Effector memory CD8-positive, alpha-beta T cell (primary cell): ENCODE measurements around the gene FAF2.
"Not testable (repeated sequence)": the region's sequence is repeated elsewhere in the genome, so short reads cannot be mapped to it uniquely, and the experiment has no call there.

Experiments used
- ATAC-seq: fragments of 150-1000 bp; cut with Tn5 transposase; replicated peaks from 2 replicates; pipeline ENCODE4 v1.10.0; 2021; ENCODE audit warnings: mild to moderate bottlenecking, moderate library complexity
- DNase-seq, 3 experiments: peaks; one replicate each; pipeline ENCODE4 v3.0.0; 2021
- H3K27ac Mint-ChIP-seq, 2 donors: one replicate each; pipeline ENCODE4 v1.8.0; 2022; ENCODE audit warnings: mild to moderate bottlenecking in 2 of 2, mixed read lengths in 2 of 2, moderate library complexity in 2 of 2
- H3K27me3 Mint-ChIP-seq, 2 donors: one replicate each; pipeline ENCODE4 v1.8.0; 2022; ENCODE audit warnings: mixed read lengths in 2 of 2
- H3K36me3 Mint-ChIP-seq: one replicate; pipeline ENCODE4 v1.8.0; 2022; ENCODE audit warnings: mild to moderate bottlenecking, moderate library complexity, mixed read lengths; ENCODE audit not compliant: insufficient read depth
- H3K4me1 Mint-ChIP-seq, 2 donors: one replicate each; pipeline ENCODE4 v1.8.0; 2022; ENCODE audit warnings: low read depth in 2 of 2, mixed read lengths in 2 of 2
- H3K4me3 Mint-ChIP-seq, 2 donors: one replicate each; pipeline ENCODE4 v1.8.0; 2022; ENCODE audit warnings: mild to moderate bottlenecking in 2 of 2, mixed read lengths in 2 of 2, moderate library complexity in 2 of 2
- H3K9me3 Mint-ChIP-seq, 2 donors: one replicate each; pipeline ENCODE4 v1.8.0; 2022; ENCODE audit warnings: mixed read lengths in 2 of 2

Gene FAF2

DNA sequence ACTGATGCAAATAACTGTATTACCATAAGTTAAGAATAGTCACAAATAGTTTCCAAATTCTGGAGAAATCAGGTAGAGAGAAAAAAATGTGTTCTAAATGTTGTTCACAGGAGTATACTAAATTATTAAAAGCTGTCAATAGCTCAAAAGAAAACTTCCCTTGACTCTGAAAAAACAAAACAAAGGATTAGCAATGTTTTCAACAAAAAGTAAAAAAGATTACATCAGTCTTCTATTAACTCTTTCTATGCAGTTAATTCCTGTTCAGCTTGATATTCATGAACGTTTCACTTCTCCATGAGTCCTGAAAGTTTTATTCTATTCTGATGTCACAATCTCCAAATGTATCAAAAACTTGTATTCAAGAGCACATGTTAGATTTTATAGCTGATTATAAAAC, 22.4 kb upstream of the FAF2 start:
- peaks cover 6 to 16% of the 10 kb centered on the region in 2 donors for H3K27me3 Mint-ChIP-seq
- H3K9me3 Mint-ChIP-seq, result no peaks in the 10 kb centered on the region
- peaks cover 0 to 6% of the 10 kb centered on the region in 2 donors for H3K4me1 Mint-ChIP-seq
- DNase-seq (no peak), ATAC-seq (no peak)
- no peaks in the 10 kb centered on the region for H3K36me3 Mint-ChIP-seq
- H3K27ac Mint-ChIP-seq, result no peak overlapping the region
- no peak overlapping the region for H3K4me3 Mint-ChIP-seq

DNA sequence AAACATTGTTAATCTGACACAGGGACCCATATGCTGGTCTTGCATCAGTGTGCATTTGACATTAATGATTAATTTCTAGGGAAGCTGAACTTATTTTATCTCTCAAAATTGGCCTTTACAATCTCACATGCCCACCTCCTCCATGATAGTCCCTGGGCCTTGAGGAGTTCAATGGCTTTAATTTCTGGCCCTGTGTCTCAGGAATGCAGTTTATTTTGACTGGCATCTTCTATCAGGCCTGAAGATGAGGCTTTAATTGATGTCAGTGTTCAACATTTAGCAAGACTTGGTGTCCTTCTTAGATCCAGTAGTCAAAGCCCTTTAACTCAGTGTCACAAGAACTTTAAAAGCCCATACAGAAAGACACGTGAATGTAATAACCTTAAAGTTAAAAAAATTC, 21.3 kb upstream of the FAF2 start:
- Mint-ChIP-seq H3K36me3 (no peaks in the 10 kb centered on the region), H3K4me1 (peaks cover 0 to 6% of the 10 kb centered on the region in 2 donors), H3K4me3 (no peak overlapping the region), H3K9me3 (no peaks in the 10 kb centered on the region), H3K27ac (no peak overlapping the region), H3K27me3 (peaks cover 6 to 18% of the 10 kb centered on the region in 2 donors)
- DNase-seq (no peak), ATAC-seq (no peak)

DNA sequence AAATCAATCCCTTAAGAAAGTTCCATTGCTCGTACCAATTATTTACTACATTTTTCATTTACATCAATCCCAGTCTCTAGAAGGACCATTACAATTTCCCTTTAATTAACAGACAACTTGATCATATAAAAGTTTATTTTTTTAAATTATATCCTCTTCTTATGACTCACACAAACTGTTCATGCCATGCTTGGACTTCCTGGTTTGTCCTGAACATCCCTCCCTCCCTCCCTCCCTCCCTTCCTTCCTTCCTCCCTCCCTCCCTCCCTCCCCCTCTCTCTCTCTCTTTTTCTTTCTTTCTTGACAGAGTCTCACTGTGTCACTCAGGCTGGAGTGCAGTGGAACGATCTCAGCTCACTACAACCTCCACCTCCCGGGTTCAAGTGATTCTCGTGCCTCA, 20.2 kb upstream of the FAF2 start:
- Mint-ChIP-seq H3K9me3 (no peaks in the 10 kb centered on the region), H3K36me3 (no peaks in the 10 kb centered on the region), H3K4me1 (peaks cover 0 to 6% of the 10 kb centered on the region in 2 donors), H3K27ac (no peak overlapping the region), H3K27me3 (peaks cover 12 to 18% of the 10 kb centered on the region in 2 donors), H3K4me3 (no peak overlapping the region)
- DNase-seq (no peak), ATAC-seq (no peak)

DNA sequence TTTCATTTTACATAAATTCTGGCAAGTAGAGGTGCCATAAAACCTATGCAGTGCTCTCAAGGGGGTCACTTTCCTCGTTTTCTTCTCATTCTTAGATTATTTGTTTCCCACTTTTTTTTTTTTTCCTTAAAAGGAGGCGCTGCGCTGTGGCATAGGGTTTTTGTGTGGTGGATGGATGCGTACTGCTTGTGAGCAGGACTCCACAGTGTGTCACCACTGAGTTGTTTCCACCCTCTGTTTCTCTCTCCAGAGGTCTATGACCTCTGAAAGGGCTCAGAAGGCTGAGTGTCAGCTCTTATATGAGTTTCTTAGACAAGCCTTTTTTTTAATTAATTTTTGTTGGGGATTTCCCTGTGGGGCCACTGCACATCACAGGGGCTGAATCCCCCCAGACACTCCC, 18.2 kb upstream of the FAF2 start:
- H3K27me3 Mint-ChIP-seq, result peaks cover 6 to 10% of the 10 kb centered on the region in 2 donors
- no peaks in the 10 kb centered on the region for H3K9me3 Mint-ChIP-seq
- H3K27ac Mint-ChIP-seq, result no peak overlapping the region
- H3K36me3 Mint-ChIP-seq, result no peaks in the 10 kb centered on the region
- no peak overlapping the region for H3K4me3 Mint-ChIP-seq
- peaks cover 0 to 6% of the 10 kb centered on the region in 2 donors for H3K4me1 Mint-ChIP-seq
- ATAC-seq, result no peak
- no peak for DNase-seq

DNA sequence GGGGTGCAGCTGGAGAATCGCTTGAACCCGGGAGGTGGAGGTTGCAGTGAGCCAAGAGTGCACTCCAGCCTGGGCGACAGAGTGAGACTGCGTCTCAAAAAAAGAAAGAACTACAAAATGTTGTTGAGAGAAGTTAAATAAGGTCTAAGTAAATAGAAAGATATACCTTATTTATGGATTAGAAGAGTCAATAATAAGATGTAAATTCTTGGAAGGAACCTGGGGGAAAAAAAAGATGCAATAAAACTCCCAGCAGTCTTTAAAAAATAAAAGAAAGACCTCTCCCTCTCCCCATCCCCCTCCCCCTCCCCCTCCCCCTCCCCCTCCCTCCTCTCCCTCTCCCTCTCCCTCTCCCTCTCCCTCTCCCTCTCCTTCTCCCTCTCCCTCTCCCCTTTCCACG, 15.5 kb upstream of the FAF2 start:
- no peak for ATAC-seq
- H3K4me1 Mint-ChIP-seq, result peaks cover 8 to 15% of the 10 kb centered on the region in 2 donors
- DNase-seq, result no peak
- no peaks in the 10 kb centered on the region for H3K9me3 Mint-ChIP-seq
- H3K36me3 Mint-ChIP-seq, result no peaks in the 10 kb centered on the region
- H3K4me3 Mint-ChIP-seq, result no peak overlapping the region
- no peak overlapping the region for H3K27ac Mint-ChIP-seq
- H3K27me3 Mint-ChIP-seq, result peaks cover 10 to 14% of the 10 kb centered on the region in 2 donors

DNA sequence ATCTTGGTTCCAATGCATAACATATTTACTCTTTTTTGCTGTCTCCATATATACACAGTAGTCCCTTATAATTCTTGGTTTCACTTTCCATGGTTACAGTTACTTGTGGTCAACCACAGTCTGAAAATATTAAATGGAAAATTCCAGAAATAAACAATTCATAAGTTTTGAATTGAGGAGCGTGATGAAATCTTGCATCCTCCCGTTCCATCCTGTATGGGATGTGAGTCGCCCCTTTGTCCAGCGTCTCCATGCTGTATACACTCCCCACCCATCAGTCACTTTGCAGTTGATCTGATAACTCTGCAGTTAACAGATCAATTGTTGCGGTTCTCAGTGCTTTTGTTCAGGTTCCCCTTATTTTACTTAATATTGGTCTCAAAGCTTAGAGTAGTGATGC, 11.5 kb upstream of the FAF2 start:
- Mint-ChIP-seq H3K27ac (no peak overlapping the region), H3K36me3 (no peaks in the 10 kb centered on the region), H3K4me3 (peak overlapping the region; percentile 64 to 68), H3K4me1 (peaks cover 8 to 9% of the 10 kb centered on the region in 2 donors), H3K9me3 (no peaks in the 10 kb centered on the region), H3K27me3 (peaks cover 20 to 22% of the 10 kb centered on the region in 2 donors)
- DNase-seq (no peak), ATAC-seq (peak; percentile 36)

DNA sequence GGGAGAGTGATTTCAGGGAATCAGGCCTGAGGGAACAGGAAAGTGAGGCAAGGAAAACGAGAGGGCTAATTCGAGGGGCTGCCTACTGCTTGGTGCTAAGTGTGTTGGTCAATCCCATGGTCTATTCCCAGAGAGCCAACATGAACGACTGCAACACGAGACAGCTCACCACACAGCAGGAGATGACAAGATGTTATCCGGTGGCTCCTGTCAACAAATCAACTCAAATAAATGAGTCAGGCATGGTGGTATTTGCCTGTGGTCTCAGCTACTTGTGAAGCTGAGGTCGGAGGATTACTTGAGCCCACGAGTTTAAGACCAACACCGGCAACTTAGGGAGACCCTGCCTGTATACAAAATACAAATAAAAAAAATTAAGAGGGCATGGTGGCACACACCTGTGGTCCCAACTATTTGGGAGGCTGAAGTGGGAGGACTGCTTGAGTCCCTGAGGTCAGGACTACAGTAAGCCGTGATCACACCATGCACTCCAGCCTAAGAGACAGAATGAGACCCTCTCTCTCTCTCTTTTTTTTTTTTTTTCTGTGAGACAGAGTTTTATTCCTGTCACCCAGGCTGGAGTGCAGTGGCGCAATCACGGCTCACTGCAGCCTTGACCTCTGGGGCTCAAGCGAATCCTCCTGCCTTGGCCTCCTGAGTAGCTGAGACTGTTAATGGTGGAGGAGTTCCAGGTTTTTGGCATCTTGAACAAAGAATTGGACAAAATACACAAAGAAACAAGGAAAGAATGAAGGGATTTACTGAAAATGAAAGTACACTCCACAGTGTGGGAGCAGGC, 9.0 kb upstream of the FAF2 start:
- Mint-ChIP-seq H3K4me3 (no peak overlapping the region), H3K27ac (no peak overlapping the region), H3K9me3 (no peaks in the 10 kb centered on the region), H3K36me3 (no peaks in the 10 kb centered on the region), H3K27me3 (peaks cover 14 to 19% of the 10 kb centered on the region in 2 donors), H3K4me1 (peaks cover 9 to 11% of the 10 kb centered on the region in 2 donors)
- ATAC-seq, result no peak
- no peak for DNase-seq

DNA sequence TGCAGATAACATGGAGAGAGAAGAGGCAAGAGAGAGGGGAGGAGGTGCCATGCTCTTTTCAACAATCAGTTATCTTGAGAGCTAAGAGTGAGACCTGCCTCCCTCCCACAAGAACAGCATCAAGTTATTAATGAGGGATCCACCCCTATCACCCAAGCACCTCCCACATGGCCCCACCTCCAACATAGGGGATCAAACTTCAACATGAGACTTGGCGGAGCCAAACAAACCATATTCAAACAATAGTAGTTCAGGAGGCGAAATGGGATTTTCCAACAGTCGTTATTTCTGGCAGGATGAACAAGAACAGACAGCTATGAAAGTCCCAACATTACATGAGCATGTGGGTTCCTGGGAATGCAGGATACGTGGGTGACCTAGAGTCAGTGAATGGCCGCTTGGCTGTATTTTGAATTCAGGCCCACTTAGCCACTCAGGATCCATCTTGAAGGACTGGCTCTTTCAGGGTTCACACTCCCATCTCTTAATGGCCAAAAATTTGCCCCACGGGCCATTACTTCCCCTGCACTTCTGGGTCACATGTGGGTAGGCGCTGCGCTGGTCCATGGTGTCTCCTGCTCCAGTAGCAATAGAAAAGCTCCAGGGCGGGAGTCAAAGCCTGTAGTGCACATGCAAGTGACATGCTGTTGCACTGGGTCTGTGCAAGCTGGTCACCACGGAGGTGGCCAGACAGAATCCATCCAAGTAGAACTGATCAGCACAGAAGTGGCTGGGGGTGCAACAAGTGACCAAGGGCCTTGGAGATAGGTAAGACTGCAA, 7.1 kb upstream of the FAF2 start:
- no peak for ATAC-seq
- no peaks in the 10 kb centered on the region for H3K36me3 Mint-ChIP-seq
- H3K27me3 Mint-ChIP-seq, result peaks cover 14 to 19% of the 10 kb centered on the region in 2 donors
- DNase-seq, result no peak
- H3K9me3 Mint-ChIP-seq, result no peaks in the 10 kb centered on the region
- peaks cover 9 to 11% of the 10 kb centered on the region in 2 donors for H3K4me1 Mint-ChIP-seq
- H3K27ac Mint-ChIP-seq, result no peak overlapping the region
- no peak overlapping the region for H3K4me3 Mint-ChIP-seq

DNA sequence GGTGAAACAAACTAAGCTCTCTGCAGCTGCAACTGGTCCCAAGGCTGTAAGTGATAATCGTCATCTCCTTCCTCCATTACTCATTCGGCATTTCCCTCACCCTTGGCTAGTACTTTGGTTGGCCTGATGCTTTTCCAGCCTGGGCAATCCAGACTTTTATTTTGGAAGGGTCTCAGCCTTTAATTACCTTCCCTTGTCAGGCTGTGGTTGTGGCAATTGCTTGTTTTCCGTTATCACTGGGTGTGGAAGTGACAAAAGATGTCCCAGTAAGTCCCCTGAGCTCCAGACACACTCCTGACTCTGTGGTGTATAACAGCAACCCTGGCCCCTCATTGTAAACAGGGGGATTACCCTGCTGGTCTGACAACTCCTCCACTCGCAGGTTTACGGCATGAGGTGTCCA, 6.3 kb upstream of the FAF2 start:
- ATAC-seq, result no peak
- Mint-ChIP-seq H3K27ac (no peak overlapping the region), H3K9me3 (no peaks in the 10 kb centered on the region), H3K36me3 (peaks cover under 1% of the 10 kb centered on the region), H3K4me3 (no peak overlapping the region), H3K27me3 (peaks cover 12 to 19% of the 10 kb centered on the region in 2 donors), H3K4me1 (peaks cover 8 to 9% of the 10 kb centered on the region in 2 donors)
- DNase-seq, result no peak

DNA sequence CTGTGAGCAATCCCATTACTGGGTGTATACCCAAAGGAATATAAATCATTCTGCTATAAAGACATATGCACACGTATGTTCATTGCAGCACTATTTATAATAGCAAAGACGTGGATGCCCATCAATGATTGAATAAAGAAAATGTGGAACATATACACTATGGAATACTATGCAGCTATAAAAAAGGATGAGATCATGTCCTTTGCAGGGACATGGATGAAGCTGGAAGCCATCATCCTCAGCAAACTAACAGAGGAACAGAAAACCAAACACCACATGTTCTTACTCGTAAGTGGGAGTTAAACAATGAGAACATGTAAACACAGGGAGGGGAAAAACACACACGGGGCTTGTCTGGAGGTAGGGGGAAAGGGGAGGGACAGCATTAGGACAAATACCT, 5.3 kb upstream of the FAF2 start:
- H3K4me1 Mint-ChIP-seq, ATAC-seq, H3K36me3 Mint-ChIP-seq, H3K9me3 Mint-ChIP-seq, DNase-seq, H3K4me3 Mint-ChIP-seq, H3K27ac Mint-ChIP-seq: not testable (repeated sequence)
- peaks cover 6 to 19% of the 10 kb centered on the region in 2 donors for H3K27me3 Mint-ChIP-seq

DNA sequence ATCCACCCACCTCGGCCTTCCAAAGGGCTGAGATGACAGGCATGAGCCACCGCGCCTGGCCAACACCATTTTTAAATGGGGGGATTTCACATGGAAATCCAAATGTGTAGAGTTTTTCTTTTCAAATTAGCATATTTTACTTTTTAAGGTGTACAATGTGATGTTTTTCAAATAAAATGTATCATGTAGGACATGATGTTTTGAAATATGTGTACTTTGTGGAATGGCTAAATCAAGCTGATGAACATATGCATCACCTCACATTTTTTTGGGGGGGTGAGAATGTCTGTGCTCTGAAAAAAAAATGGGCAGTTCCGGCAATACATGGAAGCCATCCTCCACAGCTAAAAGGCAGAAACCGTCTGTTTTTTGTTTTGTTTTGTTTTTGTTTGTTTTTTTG, 3.4 kb upstream of the FAF2 start:
- no peak for DNase-seq
- Mint-ChIP-seq H3K9me3 (no peaks in the 10 kb centered on the region), H3K27ac (no peak overlapping the region), H3K4me3 (no peak overlapping the region), H3K27me3 (peaks cover 6 to 19% of the 10 kb centered on the region in 2 donors), H3K4me1 (peaks cover 21 to 23% of the 10 kb centered on the region in 2 donors), H3K36me3 (peaks cover 20% of the 10 kb centered on the region)
- ATAC-seq, result no peak

DNA sequence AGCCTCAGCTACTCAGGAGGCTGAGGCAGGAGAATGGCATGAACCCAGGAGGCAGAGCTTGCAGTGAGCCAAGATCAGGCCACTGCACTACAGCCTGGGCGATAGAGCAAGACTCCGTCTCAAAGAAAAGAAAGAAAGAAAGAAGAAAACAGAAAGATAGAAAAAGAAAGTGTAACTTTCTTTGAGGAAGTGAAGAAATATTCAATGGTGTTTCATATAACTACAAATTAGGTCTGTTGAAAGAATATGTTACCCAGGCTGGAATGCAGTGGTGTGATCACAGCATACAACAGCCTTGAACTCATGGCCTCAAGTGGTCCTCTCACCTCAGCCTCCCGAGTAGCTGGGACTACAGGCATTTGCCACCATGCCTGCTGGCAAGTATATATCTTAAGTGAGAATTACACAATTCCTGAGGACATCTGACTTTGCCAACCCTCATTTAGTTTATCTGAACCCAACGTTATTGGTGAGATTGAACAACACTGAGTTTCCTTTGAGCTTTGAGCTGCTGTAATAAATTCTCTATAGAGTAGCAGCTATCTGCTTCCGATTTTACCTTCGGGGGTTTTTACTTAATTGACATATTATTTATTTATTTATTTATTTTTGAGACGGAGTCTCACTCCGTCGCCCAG, 2.0 kb upstream of the FAF2 start:
- no peaks in the 10 kb centered on the region for H3K9me3 Mint-ChIP-seq
- peaks cover 25 to 31% of the 10 kb centered on the region in 2 donors for H3K4me1 Mint-ChIP-seq
- DNase-seq (no peak), ATAC-seq (no peak)
- peaks cover 0 to 12% of the 10 kb centered on the region in 2 donors for H3K27me3 Mint-ChIP-seq
- peaks cover 20% of the 10 kb centered on the region for H3K36me3 Mint-ChIP-seq
- H3K4me3 Mint-ChIP-seq, result peak overlapping the region; percentile 13 to 51
- H3K27ac Mint-ChIP-seq, result no peak overlapping the region

DNA sequence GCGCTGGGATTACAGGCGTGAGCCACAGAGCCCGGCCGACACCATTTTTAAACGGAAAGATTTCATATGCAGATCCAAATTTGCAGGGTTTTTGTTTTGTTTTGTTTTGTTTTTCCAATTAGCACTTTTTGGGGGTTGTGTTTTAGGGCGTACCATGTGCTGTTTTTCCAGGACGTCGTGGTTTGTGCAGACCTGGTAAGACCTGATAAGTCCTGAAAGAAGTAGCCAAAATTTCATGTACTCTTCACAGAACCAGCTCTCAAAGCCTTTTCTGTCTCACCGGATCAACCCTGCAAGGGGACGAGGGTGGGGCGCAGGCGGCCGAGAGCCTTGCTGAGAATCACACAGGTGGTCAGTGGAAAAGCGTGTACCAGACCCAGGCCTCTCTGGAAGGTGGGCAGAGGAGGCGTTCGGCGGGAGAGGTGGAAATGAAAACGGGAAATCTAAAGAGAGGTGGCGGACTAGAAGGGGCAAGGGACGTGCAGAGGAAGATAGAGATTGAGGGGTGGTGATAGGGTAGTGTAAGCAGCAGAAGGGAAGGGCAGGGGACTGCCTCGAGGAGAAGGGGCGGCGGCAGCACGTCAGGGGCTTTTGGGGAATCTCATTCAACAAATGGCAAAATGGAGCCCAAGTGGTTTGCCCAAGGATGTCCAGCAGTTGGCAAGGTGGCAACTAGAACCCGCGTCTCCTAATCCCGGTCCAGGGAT, 1.1 kb upstream of the FAF2 start:
- no peaks in the 10 kb centered on the region for H3K9me3 Mint-ChIP-seq
- H3K27ac Mint-ChIP-seq, result peak overlapping the region; percentile 99
- ATAC-seq, result no peak
- H3K4me1 Mint-ChIP-seq, result peaks cover 23 to 31% of the 10 kb centered on the region in 2 donors
- peaks cover 0 to 3% of the 10 kb centered on the region in 2 donors for H3K27me3 Mint-ChIP-seq
- no peak for DNase-seq
- peaks cover 21% of the 10 kb centered on the region for H3K36me3 Mint-ChIP-seq
- peak overlapping the region; percentile 87 to 99 for H3K4me3 Mint-ChIP-seq
